Airway epithelial cell (primary cell): ENCODE data around the gene NSRP1. TPM values are rescaled to one million over a fixed set of nuclear protein-coding genes. Genes with fewer than 3 reads are reported as not detected.

Source experiments
- total RNA-seq: library from RNA; depleted of rRNA; stranded (reverse); fragments of >200 nt; gene quantifications from 2 replicates; pipeline ENCODE4 v1.2.3, GENCODE V29; 2015

The NSRP1 gene
- 7.5 and 12.3 TPM in 2 replicates for total RNA-seq

GRCh38 chr17:30116661-30117551 lies at the start of gene NSRP1:
Gene NSRP1 (plus strand): TSS chr17:30116816. CDS start chr17:30116844, 28 bp downstream.

DNA sequence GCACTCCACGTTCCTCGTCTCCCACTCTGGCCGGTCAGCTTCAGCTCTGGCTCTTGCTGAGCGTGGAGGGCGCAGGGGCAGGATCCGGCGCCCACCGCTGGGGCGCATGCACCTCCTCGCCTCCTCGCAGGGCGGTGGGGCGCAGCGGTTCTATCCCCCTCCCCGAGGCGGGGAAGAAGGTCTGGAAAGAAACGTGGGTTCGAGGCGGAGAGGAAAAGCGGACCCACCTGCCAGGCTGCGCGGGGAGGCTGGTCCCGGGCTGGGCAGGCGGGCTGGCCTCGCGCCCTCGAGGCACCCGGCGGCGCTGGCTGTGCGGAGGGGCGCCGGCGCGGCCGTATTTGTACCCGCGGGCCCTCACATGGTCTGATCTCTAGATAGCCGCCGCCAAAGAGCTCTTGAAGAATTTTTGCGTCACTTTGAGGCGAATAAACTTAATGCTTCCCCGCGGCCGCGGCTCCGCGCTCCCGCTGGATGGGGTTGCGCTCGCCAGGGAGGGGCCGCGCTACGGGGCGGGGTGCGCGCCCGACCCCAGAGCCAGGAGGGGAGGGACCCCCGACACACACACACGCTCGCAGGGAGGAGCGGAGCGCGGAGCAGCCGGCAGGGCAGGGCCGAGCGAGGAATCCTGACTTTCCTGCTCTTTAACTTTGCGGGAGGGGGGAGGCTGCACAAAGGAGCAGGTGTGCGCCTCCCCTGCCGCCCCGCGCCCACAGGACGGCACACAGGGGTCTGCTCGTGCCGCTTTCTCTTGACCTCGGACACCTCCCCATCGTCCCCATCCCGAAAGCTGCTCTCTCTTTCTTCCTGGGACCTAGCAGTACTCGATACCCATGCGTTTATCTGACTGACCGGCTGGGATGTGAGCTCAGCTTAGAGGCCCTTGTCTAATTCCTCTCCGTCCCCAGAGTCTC lies 119.0 kb downstream of the NSRP1 start, which contains the start of gene SLC6A4:
SLC6A4 (minus strand) TSS at position 312 of the 911 bp plus-strand sequence. CDS start 13,739 bp downstream, outside the sequence.

Other genes with a start within 250 kb of the NSRP1 start
- gene SSH2, start 186.6 kb upstream of the NSRP1 start, total RNA-seq = 6.2 and 14.0 TPM in 2 replicates
- gene EFCAB5, start 175.2 kb upstream of the NSRP1 start, total RNA-seq = 0.07 TPM in 1 of 2 replicates, not detected in the other
- gene SLC6A4, start 118.9 kb downstream of the NSRP1 start, total RNA-seq = 0.14 and 0.46 TPM in 2 replicates
- 19.6 and 23.1 TPM in 2 replicates for gene BLMH, start 175.1 kb downstream of the NSRP1 start, total RNA-seq
- not detected in 2 replicates for gene TMIGD1, start 217.2 kb downstream of the NSRP1 start, total RNA-seq